ENCODE data around the gene RAX2.
A peak's percentile ranks its signal among the peaks of the same experiment; 100 is the strongest.
"Not testable (repeated sequence)": the region's sequence is repeated elsewhere in the genome, so short reads cannot be mapped to it uniquely, and the experiment has no call there.

RAX2 gene

GRCh38 chr19:3771906-3772455, at the start of gene RAX2:
Gene RAX2 (minus strand): TSS chr19:3772228. CDS start chr19:3771742, 486 bp downstream.
- DNase-seq (ENCODE audit: low read depth in 1 of 2, low spot score in 1 of 2) = no peak

- no peak for DNase-seq (ENCODE audit: low read depth in 1 of 2, low spot score in 1 of 2)
Measured at GRCh38 chr19:3821156-3821555, 49.1 kb upstream of the RAX2 start.

- DNase-seq (ENCODE audit: low read depth in 1 of 2, low spot score in 1 of 2) = no peak
Measured at GRCh38 chr19:3819989-3820388, 48.0 kb upstream of the RAX2 start.

- DNase-seq (ENCODE audit: low read depth in 1 of 2, low spot score in 1 of 2) = no peak
Measured at GRCh38 chr19:3818918-3819317, 46.9 kb upstream of the RAX2 start.

DNA sequence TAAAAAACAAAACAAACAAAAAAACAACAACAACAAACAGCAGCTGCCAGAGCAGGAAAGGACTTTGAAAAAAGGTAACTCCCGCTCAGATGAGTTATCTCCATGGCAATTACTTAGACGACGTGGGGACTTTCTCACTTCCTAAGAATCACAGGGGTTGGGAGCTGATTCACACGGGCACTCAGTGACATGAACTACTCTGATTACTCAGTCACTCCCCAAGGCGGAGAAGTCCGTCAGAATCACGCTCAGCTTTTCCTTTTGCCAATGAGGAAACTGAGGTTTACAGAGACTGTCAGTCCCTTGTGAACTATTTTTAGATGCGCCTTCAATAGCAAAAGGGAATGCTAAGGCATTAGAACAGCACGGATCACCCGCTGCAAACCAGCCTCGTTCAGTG, 46.4 kb upstream of the RAX2 start:
- peak in 1 of 2 donors; percentile 49 for DNase-seq (ENCODE audit: low read depth in 1 of 2, low spot score in 1 of 2)

DNA sequence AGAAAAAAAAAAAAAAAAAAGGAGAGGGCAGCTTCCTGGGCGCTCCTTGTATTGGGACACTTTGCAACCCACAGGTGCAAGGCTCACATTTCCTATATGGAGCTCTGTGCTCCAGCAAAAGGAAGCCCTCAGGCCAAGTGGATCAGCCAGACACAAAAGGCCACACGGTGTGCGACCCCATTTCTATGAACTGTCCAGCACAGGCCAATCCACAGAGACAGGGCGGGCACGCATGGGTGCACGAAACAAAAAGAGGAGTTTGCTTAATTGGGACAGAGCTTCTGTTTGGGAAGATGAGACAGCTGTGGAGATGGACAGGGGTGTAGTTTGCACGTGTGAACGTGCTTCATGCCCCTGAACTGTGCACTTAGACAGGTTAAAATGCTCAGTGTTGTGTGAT, 45.7 kb upstream of the RAX2 start:
- no peak for DNase-seq (ENCODE audit: low read depth in 1 of 2, low spot score in 1 of 2)

DNA sequence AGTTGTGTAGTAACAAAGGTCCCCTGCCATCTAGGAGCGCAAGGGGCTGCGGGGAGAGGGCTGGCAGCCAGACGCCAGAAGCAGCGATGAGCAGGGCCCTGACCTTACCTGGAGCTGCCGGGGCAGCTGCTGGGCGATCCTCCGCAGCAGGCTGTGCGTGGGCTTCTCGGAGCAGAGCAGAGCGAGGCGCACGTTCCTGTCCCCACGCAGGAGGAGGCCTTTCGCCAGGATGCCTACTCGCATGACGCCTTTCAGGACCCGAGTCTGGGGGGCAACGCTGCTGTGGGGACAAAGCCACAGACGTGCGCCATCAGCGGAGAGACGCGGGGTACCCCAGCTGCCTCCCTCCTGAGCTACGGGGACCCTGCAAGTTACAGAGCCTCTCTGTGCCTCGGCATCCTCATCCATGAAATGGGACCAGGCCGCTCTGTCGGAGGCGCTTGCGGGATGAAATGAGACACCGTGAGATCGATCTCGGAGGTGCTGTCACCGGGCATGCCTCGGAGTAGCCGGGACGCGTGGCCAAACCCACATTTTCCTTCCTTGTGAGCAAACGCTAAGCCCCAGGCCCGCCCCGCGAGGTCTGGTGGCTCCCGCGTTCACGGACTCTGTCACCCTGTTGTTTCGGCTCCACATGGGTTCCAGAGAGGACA, 44.7 kb upstream of the RAX2 start:
- DNase-seq (ENCODE audit: low read depth in 1 of 2, low spot score in 1 of 2) = no peak

DNA sequence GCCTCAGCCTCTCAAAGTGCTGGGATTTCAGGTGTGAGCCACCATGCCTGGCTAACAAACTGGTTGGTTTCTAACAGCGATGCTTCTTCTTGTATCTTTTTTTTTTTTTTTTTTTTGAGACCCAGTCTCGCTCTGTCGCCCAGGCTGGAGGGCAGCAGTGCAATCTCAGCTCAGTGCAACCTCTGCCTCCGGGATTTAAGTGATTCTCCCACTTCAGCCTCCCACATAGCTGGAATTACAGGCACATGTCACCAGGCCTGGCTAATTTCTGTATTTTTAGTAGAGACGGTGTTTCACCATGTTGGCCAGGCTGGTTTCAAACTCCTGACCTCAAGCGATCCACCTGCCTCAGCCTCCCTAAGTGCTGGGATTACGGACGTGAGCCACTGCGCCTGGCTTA, 44.1 kb upstream of the RAX2 start:
- DNase-seq (ENCODE audit: low read depth in 1 of 2, low spot score in 1 of 2) = not testable (repeated sequence)

DNA sequence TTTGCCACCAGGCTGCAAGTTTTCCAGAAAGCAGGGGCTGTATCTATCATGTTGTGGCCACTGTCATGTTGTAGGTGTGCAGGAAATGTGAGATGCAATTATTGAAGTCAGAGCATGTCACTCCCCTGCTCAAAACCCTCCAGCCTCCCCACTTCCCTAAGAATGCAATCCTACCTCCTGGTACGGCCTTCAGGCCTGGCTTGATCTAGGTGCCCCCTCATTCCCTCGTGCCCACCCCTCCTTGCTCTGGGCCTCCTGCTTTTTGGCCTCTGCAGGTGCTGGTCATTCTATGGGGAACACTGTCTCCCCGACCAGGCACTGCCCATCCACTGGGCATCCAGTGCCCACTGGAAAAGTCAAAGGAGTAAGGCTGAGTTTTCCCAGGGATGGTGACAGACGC, 42.6 kb upstream of the RAX2 start:
- DNase-seq (ENCODE audit: low read depth in 1 of 2, low spot score in 1 of 2) = no peak

GRCh38 chr19:3813473-3814392, 41.7 kb upstream of the RAX2 start:
- no peak for DNase-seq (ENCODE audit: low read depth in 1 of 2, low spot score in 1 of 2)

DNA sequence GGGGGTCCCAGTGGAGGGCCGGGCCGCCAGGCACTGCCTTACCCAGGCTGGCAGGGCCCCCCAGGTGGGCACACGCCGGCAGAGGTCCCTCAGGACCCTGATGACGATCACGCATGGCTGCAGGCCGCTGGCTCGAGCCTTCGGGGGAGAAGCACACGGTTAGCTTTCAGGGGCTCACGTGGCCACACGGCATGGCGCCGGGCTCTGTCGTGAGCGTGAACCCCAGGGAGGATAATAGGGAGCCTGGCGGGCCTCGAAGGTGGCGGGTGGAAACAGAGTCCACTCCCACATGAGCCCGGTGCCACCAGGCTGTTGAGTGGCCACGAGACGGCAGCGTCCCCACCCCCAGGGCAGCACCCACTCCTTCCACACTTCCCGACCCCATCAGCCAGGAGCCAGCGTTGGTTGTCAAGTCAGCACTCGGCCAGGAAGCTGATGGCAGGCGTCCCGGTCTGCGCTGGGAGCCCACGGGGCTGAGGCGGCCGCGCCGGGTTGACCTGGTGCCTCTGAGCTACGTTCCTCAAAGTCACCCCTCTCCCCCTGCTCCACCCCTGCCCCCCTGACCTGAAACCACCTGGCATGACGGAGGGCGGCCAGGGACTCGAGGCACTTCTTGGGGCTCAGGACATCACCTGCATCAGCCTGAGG, 38.8 kb upstream of the RAX2 start:
- no peak for DNase-seq (ENCODE audit: low read depth in 1 of 2, low spot score in 1 of 2)

DNA sequence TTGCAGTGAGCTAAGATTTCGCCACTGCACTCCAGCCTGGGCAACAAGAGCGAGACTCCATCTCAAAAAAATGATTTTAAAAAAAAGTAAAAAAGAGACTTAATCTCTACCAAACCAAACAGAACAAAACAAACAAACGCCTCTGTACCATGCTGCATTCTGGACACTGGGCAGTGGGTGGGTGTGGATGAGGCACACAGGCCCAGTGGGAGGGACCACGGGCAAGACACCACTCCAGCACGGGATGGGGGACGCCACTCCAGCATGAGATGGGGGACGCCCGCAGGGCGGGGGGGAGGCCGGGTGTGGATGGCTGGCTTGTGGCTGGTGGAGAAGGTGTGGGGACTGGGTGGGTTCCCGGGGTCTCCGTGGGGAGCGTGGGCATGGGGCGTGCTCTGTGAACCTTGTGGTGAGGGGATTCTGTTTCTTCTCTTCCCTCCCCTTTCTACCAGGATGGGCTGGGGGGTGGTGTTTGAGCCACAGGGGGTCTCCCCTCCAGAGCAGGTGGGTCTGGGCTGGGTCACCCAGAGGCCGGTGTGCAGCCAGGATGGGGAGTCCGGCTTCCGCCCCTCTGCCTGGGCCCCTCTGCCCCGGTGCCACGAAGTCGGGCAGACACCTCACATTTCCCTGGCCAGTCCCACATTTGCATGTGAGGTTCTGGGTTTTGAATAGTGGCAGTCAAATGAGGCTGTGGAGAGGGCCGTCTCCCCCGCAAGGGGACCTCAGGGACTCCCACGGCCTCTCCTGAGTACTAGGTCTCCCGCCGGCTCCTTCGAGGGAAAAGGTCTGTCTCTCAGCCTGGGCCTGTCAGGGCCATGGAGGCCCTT, 38.1 kb upstream of the RAX2 start:
- no peak for DNase-seq (ENCODE audit: low read depth in 1 of 2, low spot score in 1 of 2)

DNA sequence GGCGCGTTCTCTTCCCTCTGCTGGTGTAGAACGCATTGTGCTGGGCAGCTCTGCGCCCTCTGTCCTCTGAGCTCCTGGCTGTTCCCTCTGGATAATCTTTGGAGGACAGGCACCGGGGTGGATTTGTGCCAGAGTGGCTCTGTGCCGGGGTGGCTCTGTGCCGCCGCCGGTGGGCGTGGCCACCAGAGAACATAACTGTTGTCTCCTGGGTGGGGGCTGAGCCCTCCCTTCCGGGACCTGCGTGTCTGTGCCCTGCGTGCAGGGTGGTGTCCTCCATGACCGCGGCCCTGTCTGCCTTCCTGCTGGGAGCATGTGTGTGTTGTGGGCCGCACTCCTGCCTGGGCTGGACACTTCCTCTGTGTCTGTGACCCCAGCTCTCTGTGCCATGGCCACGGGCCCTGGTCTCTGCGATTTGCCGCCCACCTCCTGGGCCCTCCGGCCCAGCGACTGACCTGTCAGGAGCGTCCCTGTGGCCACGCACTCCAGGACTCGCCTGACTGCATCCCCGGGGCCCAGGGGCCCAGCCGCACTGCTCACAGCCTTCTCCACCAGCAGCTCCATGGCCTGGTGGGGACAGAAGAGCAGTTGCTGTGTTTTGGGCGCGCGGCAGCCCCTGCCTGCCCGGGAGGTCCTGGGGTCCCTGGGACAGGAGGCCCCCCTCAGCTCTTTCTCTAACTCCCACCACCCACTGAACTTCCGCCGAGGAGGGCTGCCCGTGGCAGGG, 36.6 kb upstream of the RAX2 start:
- DNase-seq (ENCODE audit: low read depth in 1 of 2, low spot score in 1 of 2) = no peak

GRCh38 chr19:3807574-3808354, 35.7 kb upstream of the RAX2 start:
- DNase-seq (ENCODE audit: low read depth in 1 of 2, low spot score in 1 of 2) = no peak

- no peak for DNase-seq (ENCODE audit: low read depth in 1 of 2, low spot score in 1 of 2)
Measured at GRCh38 chr19:3807131-3807480, 35.1 kb upstream of the RAX2 start.

GRCh38 chr19:3805859-3806258, 33.8 kb upstream of the RAX2 start:
- DNase-seq (ENCODE audit: low read depth in 1 of 2, low spot score in 1 of 2) = no peak

GRCh38 chr19:3804429-3804828, 32.4 kb upstream of the RAX2 start:
- DNase-seq (ENCODE audit: low read depth in 1 of 2, low spot score in 1 of 2) = no peak

DNA sequence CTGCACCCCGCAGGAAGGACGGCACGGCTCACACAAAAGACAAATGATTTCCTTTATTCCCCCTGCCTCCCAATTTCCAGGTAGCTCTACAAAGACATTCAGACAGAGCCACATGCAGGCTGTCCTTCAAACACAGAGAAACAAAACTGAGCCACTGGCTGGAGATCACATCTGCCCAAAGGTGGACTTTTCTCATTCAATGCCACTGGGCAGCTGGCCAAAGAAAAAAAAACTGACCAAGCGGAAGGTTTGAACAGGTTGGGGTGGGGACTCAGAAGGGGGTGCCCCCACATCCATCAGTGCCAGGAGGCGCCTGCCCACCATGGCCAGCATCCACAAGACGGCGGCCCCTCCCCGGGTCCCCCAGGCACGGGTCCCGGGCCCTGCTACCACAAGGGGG, 32.0 kb upstream of the RAX2 start:
- DNase-seq (ENCODE audit: low read depth in 1 of 2, low spot score in 1 of 2) = no peak

GRCh38 chr19:3803114-3803888, 31.3 kb upstream of the RAX2 start:
- DNase-seq (ENCODE audit: low read depth in 1 of 2, low spot score in 1 of 2) = no peak
